T-helper 2 cell treated with Interferon-gamma antibody and Interleukin-4, amounts not matched to agents 100 ng/mL and 5 ng/mL, for 36 hours (primary cell): ENCODE results near the gene MMP17. TPM values are rescaled to one million over a fixed set of nuclear protein-coding genes. Genes with fewer than 3 reads are reported as not detected.
"Not testable (repeated sequence)": the region's sequence is repeated elsewhere in the genome, so short reads cannot be mapped to it uniquely, and the experiment has no call there.

Experiments used
- intact Hi-C: fragments of 100-400 bp; cut with micrococcal nuclease; formaldehyde crosslinking; loops from one replicate; pipeline ENCODE4 v1.15.1; 2023
- total RNA-seq: library from RNA; stranded (reverse); gene quantifications from 2 replicates; pipeline ENCODE4 v1.2.3, GENCODE V29; 2022

The MMP17 gene
- total RNA-seq, 1 donor from 2014 or later, result not detected

DNA sequence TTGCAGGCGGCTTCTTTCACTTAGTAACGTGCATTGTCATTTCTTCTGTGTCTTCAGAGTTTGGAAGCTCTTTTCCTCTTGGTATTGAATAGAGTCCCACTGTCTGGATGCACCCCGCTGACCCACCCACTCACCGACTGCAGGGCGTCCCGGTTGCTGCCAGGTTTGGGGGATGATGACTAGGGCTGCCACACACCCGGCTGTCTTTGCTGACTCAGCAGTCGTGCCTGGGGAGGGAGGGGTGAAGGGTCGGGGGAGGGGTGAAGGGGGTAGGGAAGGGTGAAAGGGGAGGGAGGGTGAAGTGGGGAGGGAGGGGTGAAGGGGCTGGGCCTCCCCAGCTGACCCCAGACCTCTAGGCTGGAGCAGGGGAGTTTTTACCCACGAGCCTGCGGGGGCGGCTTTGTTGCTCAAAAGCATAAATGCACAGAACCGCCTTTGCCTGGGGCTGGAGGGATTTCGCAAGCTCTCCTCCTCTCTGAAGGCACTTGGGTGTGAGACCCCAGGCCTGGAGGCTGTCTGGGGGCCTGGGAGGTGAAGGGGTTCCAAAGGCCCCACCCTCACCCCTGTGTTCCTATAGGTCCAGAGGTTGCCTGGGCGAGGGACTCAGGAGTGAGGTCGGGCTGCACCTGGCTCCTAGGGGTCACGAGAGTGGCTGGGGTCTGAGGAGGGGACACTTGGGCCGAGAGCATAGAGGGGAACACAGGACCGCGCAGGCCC lies 35.0 kb downstream of the MMP17 start:
- intact Hi-C loops, result no loop called here

DNA sequence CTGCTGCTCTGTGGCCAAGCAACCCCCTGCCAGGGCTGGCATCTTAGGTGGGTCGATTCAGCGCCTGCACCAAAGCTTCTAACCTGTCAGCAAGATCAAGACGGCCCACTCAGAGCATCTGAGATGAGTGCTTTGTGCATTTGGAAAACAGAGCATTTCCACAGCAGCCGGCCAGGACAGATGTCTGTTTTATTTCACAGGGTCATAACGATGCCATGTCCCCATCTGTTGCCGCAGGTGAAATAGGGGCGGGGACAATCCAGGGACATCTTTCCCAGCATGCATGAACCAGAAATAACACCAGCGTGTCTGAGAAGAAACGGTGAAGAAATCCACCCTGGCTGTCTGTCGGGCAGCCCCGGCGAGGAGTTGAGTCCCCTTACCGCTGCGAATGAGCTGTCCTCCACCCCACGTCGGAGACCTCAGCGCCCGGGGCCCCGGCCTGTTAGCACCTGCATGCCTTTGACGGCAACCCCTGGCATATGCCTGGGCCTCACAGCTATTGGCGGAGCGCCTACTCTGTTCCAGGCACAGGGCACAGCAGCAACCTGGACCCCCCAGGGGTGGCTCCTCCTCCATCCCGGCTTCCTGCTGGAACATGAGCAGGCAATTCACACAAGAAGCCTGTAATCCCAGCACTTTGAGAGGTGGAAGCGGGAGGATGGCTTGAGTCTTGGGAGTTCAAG lies 35.7 kb downstream of the MMP17 start:
- intact Hi-C loops, result no loop called here

DNA sequence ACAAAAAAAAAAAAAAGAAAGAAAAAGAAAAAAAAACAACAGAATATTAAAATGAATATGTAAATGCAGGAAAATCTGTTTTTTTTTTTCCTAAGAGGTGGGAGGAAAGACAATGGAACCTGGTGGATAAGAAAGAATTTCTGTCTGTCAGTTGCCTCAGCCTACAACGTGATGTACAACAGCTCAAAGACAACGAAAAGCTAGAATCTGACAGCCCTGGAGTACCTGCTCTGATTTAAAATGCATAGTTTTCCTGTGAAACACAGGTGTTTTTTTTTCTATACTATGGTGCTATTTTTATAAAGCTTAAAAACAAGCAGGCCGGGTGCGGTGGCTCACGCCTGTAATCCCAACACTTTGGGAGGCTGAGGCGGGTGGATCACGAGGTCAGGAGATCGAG lies 36.3 kb downstream of the MMP17 start:
- intact Hi-C loops, result no loop called here

DNA sequence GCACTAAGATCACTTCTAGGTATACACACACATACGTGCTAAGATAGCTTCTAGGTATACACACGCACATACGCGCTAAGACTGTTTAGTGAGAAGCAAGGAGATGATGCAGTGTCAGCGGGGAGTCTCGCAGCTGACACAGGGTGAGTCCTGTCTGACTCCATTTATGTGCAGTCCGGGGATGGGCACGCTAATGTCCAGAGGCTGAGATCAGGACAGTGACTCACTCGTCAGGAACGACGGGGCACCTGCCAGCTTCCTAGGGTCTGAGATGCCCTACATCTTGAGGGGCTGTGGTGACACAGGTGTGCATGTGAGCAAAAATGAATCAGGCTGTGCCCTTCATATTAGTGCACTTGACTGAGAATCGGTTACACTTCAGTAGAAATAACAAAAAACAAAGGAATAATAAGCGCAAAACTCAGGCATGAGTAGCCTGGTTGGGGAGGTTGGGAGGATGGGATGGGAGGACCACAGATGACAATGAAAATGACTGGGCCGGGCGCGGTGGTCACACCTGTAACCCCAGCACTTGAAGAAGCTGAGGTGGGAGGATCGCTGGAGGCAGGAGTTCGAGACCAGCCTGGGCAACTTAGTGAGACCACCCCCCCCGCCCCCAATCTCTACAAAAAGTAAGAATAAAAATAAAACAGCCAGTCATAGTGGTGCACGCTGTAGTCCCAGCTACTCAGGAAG lies 37.1 kb downstream of the MMP17 start:
- intact Hi-C loops, result no loop called here

DNA sequence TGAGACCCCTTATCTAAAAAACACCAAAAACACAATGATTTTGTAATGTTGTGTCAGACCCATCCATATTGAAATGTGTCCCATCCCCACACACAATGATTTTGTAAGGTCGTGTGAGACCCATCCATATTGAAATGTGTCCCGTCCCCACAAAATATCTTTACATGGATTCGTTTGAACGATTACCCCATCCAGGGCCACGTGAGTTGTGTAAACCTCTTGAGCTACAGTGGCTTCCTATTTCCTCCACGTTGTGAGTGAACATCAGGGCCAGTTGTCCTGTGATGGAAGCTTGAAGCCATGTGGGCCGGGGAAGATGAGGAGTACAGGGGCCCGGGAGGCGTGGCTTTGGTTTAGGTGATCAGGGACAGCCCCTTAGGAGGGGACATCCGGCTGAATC lies 39.3 kb downstream of the MMP17 start:
- intact Hi-C loops, result no loop called here

DNA sequence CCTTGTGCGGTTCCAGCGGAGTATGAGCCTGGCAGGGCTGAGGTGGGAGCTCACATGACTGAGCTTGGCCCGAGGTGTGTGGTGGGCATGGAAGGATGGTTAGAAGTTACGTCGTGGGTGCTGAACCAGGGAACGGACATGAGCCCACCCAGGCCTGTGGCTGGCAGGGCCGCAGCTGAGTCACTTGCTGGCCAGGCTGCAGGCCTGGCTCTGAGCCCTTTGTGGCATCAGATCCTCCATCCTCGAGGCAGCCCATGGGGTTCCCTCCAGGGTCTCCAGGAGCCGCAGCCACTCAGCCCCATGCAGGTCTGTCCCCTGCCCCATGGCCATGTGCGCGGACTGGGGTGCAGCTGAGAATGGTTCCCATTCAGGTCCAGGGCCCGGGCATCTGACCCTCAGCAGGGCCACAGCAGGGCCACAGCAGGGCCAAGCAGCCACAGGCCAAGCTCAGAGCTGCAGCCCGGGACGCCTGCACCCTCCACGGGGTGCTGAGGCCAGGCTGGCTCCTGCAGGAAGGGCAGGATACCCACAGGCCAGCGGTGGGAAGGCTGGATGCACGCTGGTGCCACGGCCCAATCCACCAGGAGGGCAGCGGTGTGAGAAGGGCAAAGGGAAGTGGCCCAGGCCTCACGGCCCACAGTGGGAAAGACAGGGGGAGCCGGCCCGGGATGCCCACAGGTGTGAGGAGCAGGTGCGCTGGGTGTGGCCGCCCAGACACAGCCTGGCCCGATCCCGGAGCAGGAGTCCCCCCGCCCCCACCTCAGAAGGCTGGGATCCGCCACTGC lies 39.9 kb downstream of the MMP17 start:
- intact Hi-C loops, result no loop called here

DNA sequence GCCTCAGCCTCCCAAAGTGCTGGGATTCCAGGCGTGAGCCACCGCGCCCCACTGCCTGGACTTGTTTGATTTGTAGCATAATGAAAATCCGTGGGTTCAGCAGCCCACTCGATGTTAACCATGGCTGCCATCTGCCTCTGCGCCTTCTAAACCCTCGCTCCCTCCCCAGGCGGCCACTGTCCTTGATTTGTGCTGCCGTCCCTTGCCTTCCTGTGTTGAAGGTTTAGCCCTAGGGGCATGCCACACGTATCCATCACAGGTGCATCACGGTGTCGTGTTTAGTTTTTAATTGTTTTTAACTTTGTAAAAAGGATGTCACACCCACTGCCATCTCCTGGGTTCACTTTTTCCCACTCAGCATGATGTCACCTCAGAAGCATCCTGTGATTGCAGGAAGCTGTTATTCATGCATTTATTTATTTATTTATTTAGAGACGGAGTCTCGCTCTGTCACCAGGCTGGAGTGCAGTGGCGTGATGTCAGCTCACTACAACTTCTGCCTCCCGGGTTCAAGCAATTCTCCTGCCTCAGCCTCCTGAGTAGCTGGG lies 41.8 kb downstream of the MMP17 start:
- intact Hi-C loops, result no loop called here

DNA sequence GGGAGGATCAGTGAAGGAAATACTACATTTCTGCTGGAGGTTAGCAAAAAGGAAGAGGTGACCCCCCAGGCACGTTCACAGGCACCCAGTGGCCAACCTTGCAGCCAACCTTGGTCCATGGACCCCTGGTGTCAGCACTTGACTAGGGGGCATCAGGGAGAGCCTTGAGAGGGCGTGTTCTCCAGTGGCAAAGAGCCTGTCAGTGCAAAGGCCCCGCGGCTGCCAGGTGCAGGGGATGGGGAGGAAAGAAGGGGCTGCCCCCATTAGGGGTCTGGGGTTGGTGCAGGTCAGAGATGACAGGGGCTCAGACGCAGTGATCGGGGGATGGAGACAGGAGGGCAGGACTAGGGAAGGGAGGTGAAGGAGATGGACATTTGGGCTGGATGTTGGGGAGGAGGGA lies 43.5 kb downstream of the MMP17 start:
- intact Hi-C loops, result no loop called here

DNA sequence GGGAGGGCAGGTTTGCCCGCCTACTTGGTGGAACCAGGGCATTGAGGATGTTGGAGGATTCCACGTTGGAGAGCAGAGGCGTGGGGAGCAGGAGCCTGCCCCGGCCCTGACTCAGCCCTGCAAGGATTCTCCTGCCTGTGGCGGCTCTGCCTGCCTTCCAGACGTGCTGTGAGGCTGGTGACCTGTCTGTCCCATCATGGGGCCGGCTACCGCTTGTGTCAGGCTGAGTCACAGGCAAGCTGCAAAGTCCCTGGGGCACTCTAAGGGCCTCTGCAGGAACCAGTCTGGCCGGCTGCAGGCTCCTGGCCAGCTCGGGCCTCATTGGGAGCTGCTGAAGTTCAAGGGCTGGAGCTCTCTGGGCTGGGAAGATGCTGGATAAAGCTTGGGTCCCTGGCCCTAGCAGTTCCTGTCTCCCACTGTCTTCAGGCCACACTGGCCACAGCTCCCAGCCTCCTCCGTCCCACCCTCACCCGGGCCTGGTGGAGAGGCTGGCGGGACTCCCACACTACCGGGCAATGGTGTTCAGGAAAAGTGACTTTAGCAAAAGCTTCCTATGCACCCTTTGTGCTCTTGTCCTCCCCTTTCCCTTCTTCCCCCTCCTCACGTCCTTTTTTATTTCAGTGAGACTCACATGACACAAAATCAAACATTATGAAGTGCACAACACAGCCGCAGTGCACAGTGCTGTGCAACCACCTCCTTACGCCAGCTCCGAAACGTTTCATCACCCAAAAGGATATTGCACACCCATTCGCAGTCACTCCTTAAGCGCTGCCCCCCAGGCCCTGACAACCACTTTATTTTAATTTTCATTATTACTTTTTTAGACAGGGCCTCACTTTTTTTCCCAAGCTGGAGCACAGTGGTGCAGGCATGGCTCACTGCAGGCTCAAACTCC lies 44.2 kb downstream of the MMP17 start:
- intact Hi-C loops, result no loop called here

DNA sequence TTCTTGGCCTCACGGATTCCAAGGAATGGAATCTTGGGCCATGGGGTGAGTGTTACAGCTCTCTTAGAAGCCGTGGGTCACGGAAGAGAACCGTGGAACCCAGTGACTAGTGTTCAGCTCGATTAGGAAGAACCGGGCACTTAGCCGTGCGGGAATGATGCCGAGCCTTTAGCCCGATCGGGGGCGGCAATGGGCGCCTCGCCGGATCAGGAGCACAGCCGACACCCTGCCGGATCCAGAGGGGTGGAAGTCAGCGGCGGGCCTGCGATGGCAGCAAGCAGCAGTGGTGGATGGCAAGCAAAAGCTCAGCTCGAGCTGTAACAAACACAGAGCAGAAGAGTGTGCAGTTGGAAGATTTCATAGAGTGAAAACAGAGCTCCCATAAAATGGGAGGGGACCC lies 45.1 kb downstream of the MMP17 start:
- intact Hi-C loops, result no loop called here

DNA sequence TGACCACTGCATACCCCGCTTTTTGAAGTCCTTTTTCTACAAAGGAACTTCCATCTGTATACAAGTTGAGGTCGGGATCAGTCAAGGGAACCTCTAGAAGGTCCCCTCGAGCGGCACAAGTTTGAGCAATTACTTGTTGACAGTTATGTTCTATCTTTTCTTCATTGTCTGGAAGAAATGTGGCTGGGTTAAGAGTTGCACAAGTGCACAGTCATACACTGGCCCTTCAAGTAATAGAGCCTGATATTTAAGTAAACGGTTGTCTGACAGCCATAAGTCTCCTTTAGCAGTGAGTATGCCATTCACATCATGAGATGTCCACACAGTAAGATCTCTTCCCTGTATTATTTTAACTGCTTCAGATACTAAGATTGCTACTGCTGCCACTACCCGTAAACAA lies 46.8 kb downstream of the MMP17 start:
- intact Hi-C loops, result not testable (repeated sequence)

DNA sequence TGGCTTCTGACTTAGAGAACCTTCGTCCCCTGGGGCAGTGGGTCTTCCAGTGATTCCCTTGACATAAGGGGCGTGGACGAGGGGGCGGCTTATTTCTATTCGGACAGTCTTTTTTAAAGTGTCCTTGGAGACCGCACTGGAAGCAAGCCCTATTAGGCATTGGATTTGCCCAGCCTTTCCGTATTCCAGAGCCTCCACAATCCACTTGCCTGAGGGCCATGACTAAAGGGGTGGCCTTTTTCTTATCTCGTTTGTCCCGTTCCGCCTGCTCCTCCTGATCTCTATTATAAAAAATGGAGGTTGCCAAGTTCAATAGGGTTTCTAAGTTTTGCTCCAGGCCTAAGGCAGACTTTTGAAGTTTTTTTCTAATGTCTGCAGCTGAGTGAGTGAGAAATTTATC lies 49.0 kb downstream of the MMP17 start:
- intact Hi-C loops, result not testable (repeated sequence)

DNA sequence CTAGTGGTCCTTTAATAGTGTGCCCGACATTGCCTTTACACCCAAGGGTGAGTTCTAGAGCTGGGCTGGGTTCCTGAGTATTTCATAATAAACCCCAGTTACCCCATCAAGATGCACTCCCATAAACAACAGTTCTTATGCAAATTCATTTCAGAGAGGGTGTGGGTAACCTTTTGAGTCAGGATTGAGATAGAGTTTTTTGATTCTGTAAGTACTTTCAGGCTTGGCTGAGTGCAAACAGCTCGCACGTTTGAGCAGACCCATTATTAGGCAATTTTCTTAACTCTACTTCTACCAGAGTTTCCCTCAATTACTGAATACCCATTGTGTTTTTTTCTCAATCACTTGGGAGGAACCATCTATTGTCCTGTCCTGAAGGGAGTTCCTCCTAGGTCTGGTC lies 50.2 kb downstream of the MMP17 start:
- intact Hi-C loops, result not testable (repeated sequence)

DNA sequence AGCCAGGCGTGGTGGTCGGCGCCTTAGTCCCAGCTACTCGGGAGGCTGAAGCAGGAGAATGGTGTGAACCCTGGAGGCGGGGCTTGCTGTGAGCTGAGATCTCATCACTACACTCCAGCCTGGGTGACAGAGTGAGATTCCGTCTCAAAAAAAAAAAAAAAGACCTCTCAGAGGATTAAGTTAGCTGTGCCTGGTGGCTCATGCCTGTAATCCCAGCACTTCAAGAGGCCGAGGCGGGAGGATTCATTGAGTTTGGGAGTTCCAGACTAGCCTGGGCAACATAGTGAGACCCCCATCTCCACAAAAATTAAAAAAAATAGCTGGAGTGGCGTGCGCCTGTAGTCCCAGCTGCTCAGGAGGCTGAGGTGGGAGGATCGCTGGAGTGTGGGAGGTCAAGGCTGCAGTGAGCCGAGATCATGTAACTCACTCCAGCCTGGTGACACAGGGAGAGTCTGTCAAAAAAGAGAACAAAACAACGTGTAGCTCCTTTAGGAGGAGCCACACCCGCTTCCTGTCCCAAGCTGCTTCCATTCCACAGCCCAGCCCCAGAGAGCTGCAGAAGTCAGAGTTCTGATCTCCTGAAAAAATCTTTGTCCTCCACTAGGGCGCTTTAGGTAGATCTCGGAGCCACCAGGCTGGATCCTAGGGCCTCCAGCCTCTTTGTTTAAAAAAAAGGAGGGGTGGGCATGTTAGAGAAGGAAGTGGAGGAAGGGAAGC lies 54.8 kb downstream of the MMP17 start:
- intact Hi-C loops, result no loop called here

DNA sequence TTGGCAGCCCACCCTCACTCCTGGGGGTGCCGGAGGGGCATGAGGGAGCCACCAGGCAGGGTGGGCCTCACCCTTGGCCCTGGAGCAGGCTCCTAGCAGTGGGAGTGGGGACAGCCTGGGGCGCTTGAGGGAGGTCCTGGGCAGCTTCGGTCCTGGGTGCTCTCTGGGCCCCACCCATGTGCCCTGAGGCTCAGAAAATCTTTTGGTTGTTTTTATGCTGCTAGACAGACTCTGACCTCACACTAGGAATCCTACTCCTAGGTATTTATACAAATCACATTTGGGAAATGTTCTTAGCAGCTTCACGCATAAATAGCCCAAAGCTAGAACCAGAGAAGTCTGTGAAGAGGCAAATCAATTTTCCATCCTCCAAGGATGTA lies 55.3 kb downstream of the MMP17 start:
- intact Hi-C loops, result no loop called here

DNA sequence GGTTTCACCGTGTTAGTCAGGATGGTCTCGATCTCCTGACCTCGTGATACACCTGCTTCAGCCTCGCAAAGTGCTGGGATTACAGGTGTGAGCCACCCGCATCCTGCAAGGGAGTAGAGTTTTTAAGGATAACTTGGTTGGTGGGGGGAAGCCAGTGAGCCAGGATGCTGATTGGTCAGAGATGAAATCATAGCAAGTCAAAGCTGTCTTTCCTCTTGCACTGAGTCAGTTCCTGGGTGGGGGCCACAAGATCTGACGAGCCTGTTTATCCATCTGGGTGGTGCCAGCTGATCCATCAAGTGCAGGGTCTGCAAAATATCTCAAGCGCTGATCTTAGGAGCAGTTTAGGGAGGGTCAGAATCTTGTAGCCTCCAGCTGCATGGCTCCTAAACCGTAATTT lies 56.9 kb downstream of the MMP17 start:
- intact Hi-C loops, result not testable (repeated sequence)

DNA sequence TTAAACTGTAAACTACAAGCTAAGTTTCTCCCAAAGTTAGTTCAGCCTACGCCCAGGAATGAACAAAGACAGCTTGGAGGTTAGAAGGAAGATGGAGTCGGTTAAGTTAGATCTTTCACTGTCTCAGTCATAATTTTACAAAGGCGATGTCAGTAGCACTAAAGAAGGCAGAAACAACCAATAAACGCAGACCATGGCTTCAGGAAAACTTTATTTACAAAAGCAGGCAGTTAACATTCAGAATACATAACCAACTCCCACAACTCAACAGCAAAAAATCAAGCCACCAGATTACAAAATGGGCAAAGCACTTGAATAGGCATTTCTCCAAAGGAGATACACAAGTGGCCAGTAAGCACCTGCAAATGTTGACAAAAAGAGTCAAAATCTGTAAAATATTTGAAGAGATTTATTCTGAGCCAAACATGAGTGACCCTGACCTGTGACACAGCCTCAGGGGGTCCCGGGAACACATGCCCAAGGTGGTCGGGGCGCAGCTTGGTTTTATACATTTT lies 57.4 kb downstream of the MMP17 start:
- intact Hi-C loops, result no loop called here

DNA sequence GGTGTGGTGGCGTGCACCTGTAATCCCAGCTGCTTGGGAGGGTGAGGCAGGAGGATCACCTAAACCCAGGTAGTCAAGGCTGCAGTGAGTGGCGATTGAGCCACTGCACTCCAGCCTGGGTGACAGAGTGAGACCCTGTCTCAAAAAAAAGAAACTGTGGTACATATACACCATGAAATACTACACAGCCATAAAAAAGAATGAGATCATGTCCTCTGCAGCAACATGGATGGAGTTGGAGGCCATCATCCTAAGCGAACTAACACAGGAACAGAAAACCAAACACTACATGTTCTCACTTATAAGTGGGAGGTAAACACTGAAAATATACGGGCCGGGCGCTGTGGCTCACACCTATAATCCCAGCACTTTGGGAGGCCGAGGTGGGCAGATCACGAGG lies 63.5 kb downstream of the MMP17 start:
- intact Hi-C loops, result loop anchor here (10.0 kb wide), 1 partner anchor 253 kb away; the partner anchor contains the start of genes DDX51 and NOC4L
